ENCODE measurements around the gene PBX3.

The PBX3 gene

DNA sequence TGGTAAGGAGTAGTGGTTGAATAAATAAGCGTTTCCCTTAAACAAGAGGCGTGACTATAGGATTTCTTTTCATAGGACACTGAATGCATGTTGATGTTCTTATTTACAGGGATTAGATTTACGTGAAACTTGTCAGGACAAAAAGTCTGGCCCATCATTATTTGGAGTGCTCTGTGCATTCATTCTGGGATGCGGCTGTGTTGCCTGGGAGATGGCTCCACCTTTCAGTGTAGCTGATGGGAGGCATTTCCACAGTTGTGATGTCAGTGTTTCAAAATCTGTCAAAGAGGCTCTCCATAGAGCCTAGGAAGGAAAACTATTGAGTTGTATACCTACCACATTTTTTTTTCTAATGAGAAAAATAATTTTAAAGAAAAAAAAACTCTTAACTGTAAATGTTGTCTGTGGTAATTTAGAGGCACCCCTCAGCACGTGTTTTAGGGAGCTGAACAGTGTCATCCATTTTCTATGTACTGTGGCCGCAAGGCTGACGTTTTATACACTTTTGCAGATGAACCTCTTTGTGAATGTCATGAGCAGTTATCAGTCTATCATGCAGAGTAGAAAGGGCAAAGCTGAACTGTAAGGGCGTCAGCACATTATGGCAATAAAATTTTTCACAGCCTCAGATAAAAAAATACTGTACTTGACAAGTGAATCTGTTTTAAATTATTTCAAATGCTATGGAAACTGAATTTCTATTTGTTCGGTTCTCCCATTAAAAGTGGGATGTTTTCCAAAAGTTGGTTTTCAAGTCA, 202.7 kb downstream of the PBX3 start:
- no peak for DNase-seq (ENCODE audit: low read depth)

DNA sequence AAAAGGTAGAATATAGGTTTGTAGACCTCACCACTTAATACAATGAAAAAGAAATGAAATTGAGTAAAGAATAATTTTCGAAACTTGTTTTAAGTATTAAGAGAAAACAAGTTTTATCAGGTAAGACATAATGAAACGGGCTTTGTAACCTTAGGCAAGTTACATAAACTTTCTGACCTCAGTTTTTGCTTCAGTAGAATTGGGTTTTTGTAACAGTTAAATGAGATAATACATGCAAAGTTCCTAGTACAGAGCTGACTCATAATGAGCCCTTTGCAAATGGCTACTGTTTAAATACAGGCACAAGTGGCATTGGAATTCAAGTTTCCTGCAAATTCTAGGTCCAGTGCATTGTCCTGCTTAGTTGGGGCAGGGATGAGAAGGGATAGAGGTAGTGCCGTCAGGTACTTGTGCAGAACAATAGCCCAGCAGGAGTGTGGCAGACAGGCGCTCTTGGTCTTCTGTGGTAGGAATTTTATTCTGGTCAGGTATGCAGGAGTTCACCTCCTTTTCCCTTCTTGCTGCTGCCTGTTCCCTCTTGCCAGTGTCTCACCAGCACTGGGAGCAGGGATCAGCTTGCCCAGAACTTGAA, 203.8 kb downstream of the PBX3 start:
- no peak for DNase-seq (ENCODE audit: low read depth)

GRCh38 chr9:125953314-125954019, 206.3 kb downstream of the PBX3 start:
- no peak for DNase-seq (ENCODE audit: low read depth)

DNA sequence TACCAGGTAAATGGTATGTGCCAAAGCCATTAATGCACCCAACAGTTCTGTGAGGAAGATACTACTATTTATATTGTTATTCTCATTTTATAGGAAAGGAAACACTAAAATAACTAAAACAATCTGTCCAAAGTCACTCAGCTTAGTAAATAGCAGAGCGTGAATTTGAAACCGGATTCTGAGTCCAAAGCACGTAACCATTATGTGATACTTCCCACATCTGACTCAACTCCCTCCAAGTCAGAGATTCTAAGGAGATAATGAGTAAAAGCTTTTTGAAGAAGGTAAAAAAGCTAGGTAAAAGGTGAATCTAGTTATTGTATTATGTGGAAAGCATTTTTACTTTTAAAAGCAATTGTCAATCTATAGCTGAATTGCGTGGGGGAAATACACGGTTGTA, 208.9 kb downstream of the PBX3 start:
- no peak for DNase-seq (ENCODE audit: low read depth)

- DNase-seq (ENCODE audit: low read depth), result no peak
Measured at GRCh38 chr9:125959315-125959714, 212.1 kb downstream of the PBX3 start.

GRCh38 chr9:125959951-125960619, 212.9 kb downstream of the PBX3 start:
- DNase-seq (ENCODE audit: low read depth), result no peak

DNA sequence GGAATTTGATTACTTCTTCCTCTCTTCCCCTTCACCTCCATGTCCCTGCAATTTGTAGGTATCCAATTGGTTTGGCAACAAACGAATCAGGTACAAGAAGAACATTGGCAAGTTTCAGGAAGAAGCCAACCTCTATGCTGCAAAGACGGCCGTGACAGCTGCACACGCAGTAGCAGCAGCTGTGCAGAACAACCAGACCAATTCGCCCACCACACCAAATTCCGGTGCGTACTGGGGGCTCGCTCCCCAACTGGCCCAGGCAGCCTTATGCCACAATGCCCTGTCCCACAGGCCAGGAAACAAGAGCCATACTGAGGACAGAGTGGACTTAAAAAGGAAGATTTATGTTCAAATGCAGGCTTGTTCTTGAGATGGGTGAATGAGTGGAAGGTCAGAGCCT, 213.5 kb downstream of the PBX3 start:
- DNase-seq (ENCODE audit: low read depth), result no peak

DNA sequence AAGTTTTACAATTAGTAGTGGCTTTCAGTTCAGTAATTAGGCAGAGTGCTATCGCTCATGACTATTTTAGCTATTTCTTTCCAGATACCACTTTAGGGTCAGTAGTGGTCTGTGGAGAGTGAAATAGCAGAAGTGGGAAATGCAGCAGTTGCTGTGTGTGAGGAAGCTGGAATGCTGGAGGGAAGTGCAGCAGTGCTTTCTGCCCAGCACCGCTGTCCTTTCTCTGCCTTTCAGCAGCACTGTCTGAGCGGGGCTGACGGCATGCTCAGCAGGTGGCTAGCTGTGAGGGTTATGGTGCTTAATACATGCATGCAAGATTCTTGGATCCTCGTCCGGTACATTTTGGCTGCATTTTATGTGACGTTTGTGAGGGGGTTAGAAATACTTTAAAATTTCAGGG, 213.9 kb downstream of the PBX3 start:
- DNase-seq (ENCODE audit: low read depth), result no peak

DNA sequence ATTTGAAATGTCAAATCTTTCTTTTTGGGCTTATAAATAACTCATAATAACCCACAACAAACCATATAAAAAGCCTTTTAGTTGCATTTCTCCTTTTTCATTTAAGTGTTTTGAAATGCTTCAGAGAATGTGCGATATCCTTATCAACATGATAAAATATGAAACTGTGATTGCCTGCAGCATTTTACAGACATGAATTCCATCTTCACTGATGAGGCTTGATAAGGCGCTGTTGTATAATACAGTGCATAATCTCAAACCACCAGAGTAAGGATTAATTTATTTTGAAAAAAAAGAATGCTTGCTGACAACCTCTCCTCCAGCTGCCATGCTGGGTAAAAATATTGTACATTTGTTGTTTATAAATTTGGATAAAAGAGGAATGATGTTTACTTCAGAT, 216.8 kb downstream of the PBX3 start:
- DNase-seq (ENCODE audit: low read depth), result no peak

DNA sequence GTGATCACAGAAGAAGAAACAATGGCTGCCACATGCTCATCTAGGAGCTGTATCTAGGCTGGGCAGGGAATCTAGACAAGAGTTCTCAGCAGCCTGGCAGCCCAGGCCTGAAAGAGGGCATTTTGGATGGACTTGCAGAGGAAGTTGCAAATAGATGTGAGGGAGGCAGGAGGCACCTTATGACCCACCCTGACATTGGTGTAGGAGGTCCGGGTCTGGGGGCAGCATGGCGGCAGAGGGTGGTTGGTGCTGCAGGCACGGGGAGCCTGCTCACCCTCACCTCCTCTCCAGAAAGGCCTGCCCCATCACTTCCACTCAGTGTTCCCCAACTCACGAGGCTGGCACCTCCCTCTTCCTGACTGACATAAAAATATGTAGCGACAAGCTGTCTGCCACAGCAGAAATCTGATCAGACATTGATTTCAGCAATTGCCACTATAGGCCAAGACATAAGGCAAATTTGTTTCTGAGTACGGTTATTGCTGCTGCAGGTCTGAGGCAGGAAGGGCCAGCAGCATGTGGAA, 217.6 kb downstream of the PBX3 start:
- DNase-seq (ENCODE audit: low read depth), result no peak

DNA sequence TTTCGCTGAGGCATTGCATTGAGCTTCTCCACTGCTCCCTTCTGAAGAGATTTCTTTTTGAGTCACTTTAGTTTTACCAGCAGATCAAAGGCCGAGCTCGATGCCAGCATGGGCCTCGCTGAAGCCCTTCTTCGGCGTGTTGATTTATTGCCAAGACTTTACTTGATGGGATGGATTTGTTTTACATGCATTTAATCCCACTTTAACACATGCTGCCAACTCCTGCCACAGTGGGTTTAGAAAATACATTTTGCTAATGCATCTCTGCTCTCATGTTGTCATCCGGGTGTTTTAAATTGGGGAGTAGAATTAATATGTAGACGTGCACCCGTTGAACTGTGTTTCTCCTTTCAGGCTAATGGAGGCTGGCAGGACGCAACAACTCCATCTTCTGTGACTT, 218.3 kb downstream of the PBX3 start:
- no peak for DNase-seq (ENCODE audit: low read depth)

DNA sequence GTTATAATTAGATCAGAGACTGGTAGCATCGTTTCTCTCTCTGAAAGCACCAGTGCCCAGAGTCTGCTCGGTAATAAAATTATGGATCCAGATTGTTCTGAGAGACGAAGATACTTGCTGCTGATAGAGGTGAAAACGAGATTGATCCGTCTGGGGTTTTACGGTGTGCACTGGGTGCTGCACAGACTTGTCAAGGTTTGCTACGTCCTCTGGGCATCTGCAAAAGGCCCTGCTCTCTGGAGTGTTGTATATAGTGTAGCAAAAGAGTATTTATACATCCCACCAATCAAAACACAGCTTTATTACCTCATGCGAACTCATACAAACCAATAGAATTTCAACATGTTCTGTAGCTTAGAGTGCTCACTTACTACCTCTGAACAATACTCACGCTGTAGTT, 219.3 kb downstream of the PBX3 start:
- DNase-seq (ENCODE audit: low read depth), result no peak

GRCh38 chr9:125966959-125967711, 220.0 kb downstream of the PBX3 start:
- no peak for DNase-seq (ENCODE audit: low read depth)

- no peak for DNase-seq (ENCODE audit: low read depth)
Measured at GRCh38 chr9:125968714-125969374, 221.7 kb downstream of the PBX3 start.

GRCh38 chr9:125969462-125969861, 222.3 kb downstream of the PBX3 start:
- DNase-seq (ENCODE audit: low read depth), result no peak

- DNase-seq (ENCODE audit: low read depth), result no peak
Measured at GRCh38 chr9:125969868-125970267, 222.7 kb downstream of the PBX3 start.

GRCh38 chr9:125970340-125970739, 223.2 kb downstream of the PBX3 start:
- DNase-seq (ENCODE audit: low read depth), result no peak

DNA sequence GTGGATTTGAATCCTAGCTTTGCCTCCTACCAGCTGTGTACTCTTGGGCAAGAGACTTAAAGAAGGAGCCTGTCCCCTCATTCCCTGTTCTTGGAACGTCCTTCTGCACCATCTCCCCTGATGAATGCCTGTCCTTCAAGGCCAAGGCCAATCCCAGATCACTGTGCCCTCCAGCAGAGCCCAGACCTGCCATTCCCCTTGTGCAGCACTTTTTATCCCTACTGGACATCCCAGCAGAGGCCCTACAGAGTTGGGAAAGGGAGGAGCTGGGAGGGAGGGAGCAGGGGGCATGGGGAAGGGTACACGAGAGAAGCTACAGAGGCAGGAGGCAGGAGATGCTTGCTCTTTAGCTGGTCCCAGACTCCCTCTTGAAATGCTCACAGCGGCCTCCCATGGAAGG, 223.9 kb downstream of the PBX3 start:
- DNase-seq (ENCODE audit: low read depth), result no peak

DNA sequence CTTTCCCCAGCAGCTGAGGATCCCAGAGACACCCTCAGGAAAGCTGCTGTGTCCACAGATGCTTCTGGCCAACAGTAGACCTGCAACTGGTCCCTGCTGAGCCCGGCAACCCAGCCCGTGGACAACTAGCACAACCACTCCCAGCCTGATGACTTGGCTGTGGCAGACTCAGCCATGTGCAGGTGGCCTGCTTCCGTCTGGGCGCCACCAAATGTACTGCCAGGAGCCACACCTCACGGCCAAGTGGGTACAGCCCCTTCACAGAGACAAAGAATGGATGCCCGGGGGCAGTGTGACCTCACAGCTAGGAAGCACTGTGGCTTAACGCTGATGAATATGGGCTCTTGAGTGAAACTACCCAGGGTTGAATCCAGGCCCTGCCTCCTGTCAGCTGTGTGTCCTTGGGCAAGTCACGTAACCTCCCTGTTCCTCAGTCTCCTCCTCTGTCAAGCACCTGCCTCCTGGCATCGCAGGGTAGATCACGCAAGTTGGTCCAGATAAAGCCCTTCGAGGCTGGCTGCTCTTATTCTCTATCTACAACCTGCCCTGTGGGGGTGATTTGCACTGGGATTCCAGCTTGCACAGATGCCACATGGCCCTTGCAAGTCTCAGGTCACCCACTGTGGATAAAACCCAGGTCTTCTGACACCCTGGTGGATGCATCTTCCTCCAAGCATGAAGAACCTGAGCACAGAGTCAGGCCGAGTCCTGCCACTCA, 225.0 kb downstream of the PBX3 start:
- no peak for DNase-seq (ENCODE audit: low read depth)

GRCh38 chr9:125973547-125973946, 226.4 kb downstream of the PBX3 start:
- no peak for DNase-seq (ENCODE audit: low read depth)

DNA sequence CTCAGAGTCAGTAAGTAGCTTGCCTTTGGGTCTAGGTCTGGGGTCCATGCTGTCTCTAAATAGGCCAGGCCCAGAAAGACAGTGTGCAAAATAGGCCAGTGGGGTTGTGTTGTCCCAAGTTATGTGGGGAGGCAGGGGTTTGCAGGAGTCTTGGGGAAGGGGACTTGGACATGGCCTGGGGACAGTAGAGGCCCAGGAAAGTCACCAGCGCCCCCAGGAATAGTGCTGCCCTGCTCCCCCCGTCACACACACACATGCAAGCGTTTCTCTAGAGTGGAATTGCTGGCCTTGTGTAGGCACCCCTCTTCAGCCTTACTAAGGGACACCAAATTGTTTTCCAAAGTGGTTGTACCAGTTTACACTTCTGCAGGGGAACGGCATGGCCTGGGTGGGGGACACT, 227.5 kb downstream of the PBX3 start:
- no peak for DNase-seq (ENCODE audit: low read depth)
